C4-2B (cell line): ENCODE data around the gene CYGB.

ENCODE experiments used
- CTCF ChIP-seq: fragments of 450-650 bp; conservative IDR thresholded peaks from 2 replicates; pipeline ENCODE4 v1.5.1; 2017; ENCODE audit warnings: mild to moderate bottlenecking
- ZFX ChIP-seq: fragments of 450-650 bp; IDR thresholded peaks from 2 replicates; pipeline ENCODE4 v1.6.1; 2017

- no peak for TF ChIP-seq CTCF
- TF ChIP-seq ZFX: no peak
These were observed 16.2 kb downstream of the CYGB start for GRCh38 chr17:76521262-76521661.
